SK-N-SH treated with all-trans-retinoic acid at 6 μM for 48 hours (cell line): ENCODE data around the gene C1orf105.

Experiments used
- ATAC-seq: fragments of 200-7000 bp; cut with Tn5 transposase; 3 replicates; pipeline ENCODE4 v1.9.1; 2020; ENCODE audit warnings: mild to moderate bottlenecking, moderate library complexity
- ARNTL ChIP-seq: fragments of 450-650 bp; formaldehyde crosslinking; IDR thresholded peaks from 2 replicates; pipeline ENCODE4 v1.5.0; 2020; ENCODE audit warnings: low read depth, mild to moderate bottlenecking, moderate library complexity, borderline replicate concordance
- BACH2 ChIP-seq: fragments of 250-450 bp; sonication (Bioruptor Pico); IDR thresholded peaks from 2 replicates; pipeline ENCODE4 v1.9.0; 2021; ENCODE audit warnings: mild to moderate bottlenecking, borderline replicate concordance
- CREB5 ChIP-seq: fragments of 250-450 bp; sonication (Bioruptor Pico); IDR thresholded peaks from 2 replicates; pipeline ENCODE4 v1.5.1; 2020; ENCODE audit warnings: low read depth, mild to moderate bottlenecking, moderate library complexity
- CSDC2 ChIP-seq: fragments of 250-450 bp; sonication (Bioruptor Pico); IDR thresholded peaks from 2 replicates; pipeline ENCODE4 v1.5.0; 2020; ENCODE audit warnings: mild to moderate bottlenecking, moderate library complexity
- ESRRG ChIP-seq: fragments of 250-450 bp; sonication (Bioruptor Pico); IDR thresholded peaks from 2 replicates; pipeline ENCODE4 v1.6.1; 2021; ENCODE audit warnings: mild to moderate bottlenecking
- GLIS3 ChIP-seq: fragments of 250-450 bp; sonication (Bioruptor Pico); IDR thresholded peaks from 2 replicates; pipeline ENCODE4 v1.5.0; 2020; ENCODE audit warnings: mild to moderate bottlenecking, moderate library complexity
- ISL1 ChIP-seq: fragments of 250-450 bp; sonication (Bioruptor Pico); IDR thresholded peaks from 2 replicates; pipeline ENCODE4 v2.1.2; 2022; ENCODE audit warnings: mild to moderate bottlenecking, moderate library complexity
- OSR1 ChIP-seq: fragments of 250-450 bp; sonication (Bioruptor Pico); IDR thresholded peaks from 2 replicates; pipeline ENCODE4 v1.8.0; 2022; ENCODE audit warnings: moderate library complexity, mild to moderate bottlenecking, inconsistent platforms
- POU6F1 ChIP-seq: fragments of 250-450 bp; sonication (Bioruptor Pico); IDR thresholded peaks from 2 replicates; pipeline ENCODE4 v1.8.0; 2021; ENCODE audit warnings: low read depth, mild to moderate bottlenecking, moderate library complexity, borderline replicate concordance
- PPARA ChIP-seq: fragments of 250-450 bp; sonication (Bioruptor Pico); IDR thresholded peaks from 2 replicates; pipeline ENCODE4 v1.5.0; 2020; ENCODE audit warnings: mild to moderate bottlenecking, borderline replicate concordance
- RARB ChIP-seq: fragments of 250-450 bp; sonication (Bioruptor Pico); IDR thresholded peaks from 2 replicates; pipeline ENCODE4 v1.8.0; 2021; ENCODE audit warnings: mild to moderate bottlenecking, moderate library complexity
- SNAI2 ChIP-seq: fragments of 250-450 bp; sonication (Bioruptor Pico); IDR thresholded peaks from 2 replicates; pipeline ENCODE4 v1.5.0; 2020; ENCODE audit warnings: mild to moderate bottlenecking, moderate library complexity
- TCF4 ChIP-seq: fragments of 250-450 bp; sonication (Bioruptor Pico); IDR thresholded peaks from 2 replicates; pipeline ENCODE4 v1.8.0; 2021; ENCODE audit warnings: mild to moderate bottlenecking, moderate library complexity, borderline replicate concordance
- TOX ChIP-seq: fragments of 250-450 bp; sonication (Bioruptor Pico); IDR thresholded peaks from 2 replicates; pipeline ENCODE4 v1.8.0; 2021; ENCODE audit warnings: mild to moderate bottlenecking, moderate library complexity, borderline replicate concordance
- TSHZ2 ChIP-seq: fragments of 250-450 bp; sonication (Bioruptor Pico); IDR thresholded peaks from 2 replicates; pipeline ENCODE4 v1.5.0; 2020; ENCODE audit warnings: mild to moderate bottlenecking, moderate library complexity
- ZC3H10 ChIP-seq: fragments of 250-450 bp; sonication (Bioruptor Pico); IDR thresholded peaks from 2 replicates; pipeline ENCODE4 v1.5.1; 2021; ENCODE audit warnings: mild to moderate bottlenecking, moderate library complexity
- ZFP3 ChIP-seq: fragments of 250-450 bp; sonication (Bioruptor Pico); IDR thresholded peaks from 2 replicates; pipeline ENCODE4 v1.5.0; 2020; ENCODE audit warnings: mild to moderate bottlenecking, moderate library complexity
- ZFP30 ChIP-seq: fragments of 450-650 bp; formaldehyde crosslinking; IDR thresholded peaks from 2 replicates; pipeline ENCODE4 v1.5.0; 2022; ENCODE audit warnings: mild to moderate bottlenecking, moderate library complexity
- ZNF565 ChIP-seq: fragments of 450-650 bp; formaldehyde crosslinking; conservative IDR thresholded peaks from 2 replicates; pipeline ENCODE4 v1.5.0; 2020; ENCODE audit warnings: low read depth, mild to moderate bottlenecking, moderate library complexity
- ZNF70 ChIP-seq: fragments of 450-650 bp; formaldehyde crosslinking; IDR thresholded peaks from 2 replicates; pipeline ENCODE4 v1.5.0; 2020; ENCODE audit warnings: mild to moderate bottlenecking, moderate library complexity

Gene C1orf105

GRCh38 chr1:172453153-172453545 lies 32.7 kb downstream of the C1orf105 start (continued):
- TF ChIP-seq ARNTL (CRISPR knock-in tag) (no peak), TCF4 (no peak)

- ATAC-seq: no peak
Measured at GRCh38 chr1:172453607-172454006, 33.1 kb downstream of the C1orf105 start.

GRCh38 chr1:172455451-172455850 lies 35.0 kb downstream of the C1orf105 start:
- no peak for ATAC-seq
- TF ChIP-seq PPARA (CRISPR knock-in tag): no peak
- no peak for TF ChIP-seq ZFP3 (CRISPR knock-in tag)
- TF ChIP-seq OSR1: no peak
- TF ChIP-seq BACH2 (CRISPR knock-in tag): no peak
- no peak for TF ChIP-seq RARB (CRISPR knock-in tag)
- TF ChIP-seq ZC3H10 (CRISPR knock-in tag): no peak
- TF ChIP-seq POU6F1 (CRISPR knock-in tag): no peak
- no peak for TF ChIP-seq ZNF565 (CRISPR knock-in tag)
- no peak for TF ChIP-seq ESRRG (CRISPR knock-in tag)
- TF ChIP-seq TOX (CRISPR knock-in tag): no peak
- TF ChIP-seq TCF4: no peak
- TF ChIP-seq GLIS3 (CRISPR knock-in tag): no peak
- no peak for TF ChIP-seq SNAI2 (CRISPR knock-in tag)
- TF ChIP-seq ZFP30 (CRISPR knock-in tag): no peak
- no peak for TF ChIP-seq ISL1 (CRISPR knock-in tag)
- TF ChIP-seq CREB5 (CRISPR knock-in tag): no peak
- TF ChIP-seq CSDC2 (CRISPR knock-in tag): no peak
- no peak for TF ChIP-seq ZNF70 (CRISPR knock-in tag)
- TF ChIP-seq TSHZ2 (CRISPR knock-in tag): no peak

More at GRCh38 chr1:172453607-172454006, 33.1 kb downstream of the C1orf105 start:
- TF ChIP-seq ZFP3 (CRISPR knock-in tag): no peak
- TF ChIP-seq SNAI2 (CRISPR knock-in tag): no peak
- no peak for TF ChIP-seq ISL1 (CRISPR knock-in tag)
- no peak for TF ChIP-seq TCF4
- no peak for TF ChIP-seq TOX (CRISPR knock-in tag)
- no peak for TF ChIP-seq TSHZ2 (CRISPR knock-in tag)
- no peak for TF ChIP-seq POU6F1 (CRISPR knock-in tag)
- TF ChIP-seq ZC3H10 (CRISPR knock-in tag): no peak
- no peak for TF ChIP-seq ESRRG (CRISPR knock-in tag)
